ENCODE measurements around the gene YIPF2.
"Not testable (repeated sequence)": the region's sequence is repeated elsewhere in the genome, so short reads cannot be mapped to it uniquely, and the experiment has no call there.

Gene YIPF2

DNA sequence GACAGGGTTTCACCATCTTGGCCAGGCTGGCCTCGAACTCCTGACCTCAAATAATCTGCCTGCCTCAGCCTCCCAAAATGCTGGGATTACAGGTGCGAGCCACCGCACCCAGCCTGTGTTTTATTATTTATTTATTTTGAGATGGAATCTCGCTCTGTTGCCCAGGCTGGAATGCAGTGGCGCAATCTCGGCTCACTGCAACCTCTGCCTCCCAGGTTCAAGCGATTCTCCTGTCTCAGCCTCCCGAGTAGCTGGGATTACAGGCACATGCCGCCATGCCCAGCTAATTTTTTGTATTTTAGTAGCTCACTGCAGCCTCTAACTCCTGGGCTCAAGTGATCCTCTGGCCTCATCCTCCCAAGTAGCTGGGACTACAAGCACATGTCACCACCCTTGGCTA is 50.8 kb downstream of the YIPF2 start:
- DNase-seq (ENCODE audit: low read depth in 3 of 3, low spot score in 1 of 3), result not testable (repeated sequence)

DNA sequence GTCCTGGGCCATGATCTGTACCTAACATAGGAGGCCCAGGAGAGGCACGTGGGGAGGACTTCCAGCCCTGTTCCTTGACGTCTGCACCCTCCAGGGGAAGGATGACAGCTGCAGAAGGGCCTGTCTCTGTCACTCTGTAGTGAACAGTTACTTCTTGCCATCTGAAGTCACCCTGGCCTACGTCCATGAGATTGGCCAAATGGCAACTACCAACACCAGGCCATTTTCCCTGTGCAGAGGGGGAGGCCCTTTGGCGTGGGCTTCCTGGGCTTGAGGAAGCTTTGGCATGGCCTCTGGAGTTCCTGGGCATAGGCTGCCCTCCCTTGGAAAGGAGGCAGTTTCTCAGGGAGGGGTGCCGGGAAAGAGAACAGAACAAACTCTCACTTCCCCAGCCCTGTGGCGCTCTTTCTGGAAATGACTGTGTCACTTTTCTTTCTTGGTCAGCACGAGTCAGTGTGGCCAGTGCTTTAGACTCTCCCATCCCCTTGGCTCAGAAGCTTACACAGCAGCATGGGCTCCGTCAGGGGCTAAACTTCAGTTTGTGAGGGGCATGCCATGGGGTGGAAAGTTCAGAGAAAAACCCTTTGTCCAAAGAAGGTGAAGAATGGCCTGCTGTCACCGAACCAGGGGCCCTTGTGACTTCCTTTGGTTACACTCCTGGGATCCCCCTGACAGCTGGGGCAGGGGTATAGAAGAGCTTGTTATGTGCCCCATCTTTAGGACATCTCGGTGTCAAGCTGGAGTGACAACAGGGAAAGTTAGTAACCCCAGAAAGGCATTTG is 51.8 kb downstream of the YIPF2 start:
- no peak for DNase-seq (ENCODE audit: low read depth in 3 of 3, low spot score in 1 of 3)

DNA sequence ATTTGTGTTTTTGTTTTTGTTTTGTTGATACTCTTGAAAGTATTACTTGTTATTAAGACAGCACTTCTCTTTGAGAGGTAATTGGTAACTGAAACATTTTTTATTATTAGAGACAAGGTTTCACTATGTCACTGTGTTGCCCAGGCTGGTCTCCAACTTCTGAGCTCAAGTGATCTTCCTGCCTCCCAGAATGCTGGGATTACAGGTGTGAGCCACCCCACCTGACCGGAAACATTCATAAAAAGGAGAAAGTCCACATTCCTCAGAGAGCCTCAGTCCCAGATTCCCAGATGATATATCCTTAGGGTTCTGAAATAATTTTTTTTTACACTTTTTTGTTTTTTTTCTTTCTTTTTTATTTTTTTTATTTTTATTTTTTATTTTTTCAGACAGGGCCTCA is 54.4 kb downstream of the YIPF2 start:
- DNase-seq (ENCODE audit: low read depth in 3 of 3, low spot score in 1 of 3), result no peak

DNA sequence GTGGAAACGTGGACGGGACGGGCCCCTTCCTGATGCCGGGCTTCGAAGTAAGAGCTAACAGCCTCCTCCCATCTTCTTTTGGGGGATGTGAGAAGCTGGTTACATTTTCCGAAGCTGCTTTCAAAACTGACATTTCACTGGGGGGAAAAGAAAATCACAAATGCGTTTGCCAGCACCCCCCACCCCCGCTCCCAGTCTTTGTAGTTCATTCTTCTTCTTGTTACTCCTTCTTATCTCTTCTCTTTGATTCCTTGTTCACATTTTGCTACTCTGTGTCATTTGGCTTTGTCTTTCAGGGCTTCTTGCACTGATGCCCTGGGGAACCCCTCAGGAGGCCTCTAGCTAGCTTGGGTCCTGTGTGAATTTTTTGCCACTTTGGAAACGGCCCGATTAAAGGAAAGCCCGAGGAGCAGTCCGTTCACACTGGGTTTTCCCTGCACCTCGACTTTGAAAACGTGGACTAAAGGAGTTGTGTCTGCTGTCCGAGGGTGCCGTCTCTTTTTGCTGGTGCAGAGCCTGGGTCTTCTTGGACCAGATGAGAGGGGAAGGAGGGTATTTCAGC is 55.8 kb downstream of the YIPF2 start:
- DNase-seq (ENCODE audit: low read depth in 3 of 3, low spot score in 1 of 3), result no peak

Data from stimulated activated CD4-positive, alpha-beta T cell treated with anti-CD3 and anti-CD28 coated beads, TNF-alpha, amount 100 ng/mL, for 1 hour (primary cell).